ENCODE measurements around the gene IDI2. TPM values are rescaled to one million over a fixed set of nuclear protein-coding genes. Genes with fewer than 3 reads are reported as not detected.

The IDI2 gene
- polyA plus RNA-seq, 3 donors: not detected

- peaks cover 65% of the 10 kb centered on the region for H4K20me1 ChIP-seq (ENCODE audit: insufficient read depth, low read length)
- H3K79me2 ChIP-seq (ENCODE audit: insufficient read depth, low read length): peaks cover 83% of the 10 kb centered on the region
- Mint-ChIP-seq H3K4me1 (peaks cover 52% of the 10 kb centered on the region), H3K4me3 (peak overlapping the region in 1 of 2 donors; percentile 34), H3K9me3 (no peaks in the 10 kb centered on the region), H3K27ac (peak overlapping the region; percentile 7 to 98 (median 66)), H3K36me3 (peaks cover 27 to 28% of the 10 kb centered on the region in 2 donors), H3K27me3 (ENCODE audit: low read depth in 3 of 3) (no peaks in the 10 kb centered on the region)
- H3K36me3 ChIP-seq (replicated peaks in 1 of 2; ENCODE audit: control insufficient read depth in 1 of 2, insufficient read depth in 2 of 2, low read length in 2 of 2): peaks cover 10 to 43% of the 10 kb centered on the region in 2 donors
- peak overlapping the region in 1 of 3 experiments; percentile 87 for H3K4me3 ChIP-seq (replicated peaks in 1 of 3; ENCODE audit: low read depth in 2 of 3, low read length in 3 of 3)
- intact Hi-C loops (cut with micrococcal nuclease): loop anchor here in 1 of 2 donors (5.0 kb wide), 1 partner anchor 63 kb away; the partner anchor contains the start of gene GTPBP4
- no peak overlapping the region for H3K9ac ChIP-seq (ENCODE audit: insufficient read depth, low read length, poor library complexity, severe bottlenecking)
- H3K27ac ChIP-seq (ENCODE audit: low read depth in 1 of 2, low read length in 2 of 2): peak overlapping the region in 1 of 2 donors; percentile 62
- peak in 1 of 3 donors; percentile 29 for DNase-seq
- no peak for TF ChIP-seq CTCF (IDR thresholded peaks at IDR 0.05)
- peaks cover 37 to 62% of the 10 kb centered on the region in 2 donors for H3K4me1 ChIP-seq (ENCODE audit: control insufficient read depth in 1 of 2, insufficient read depth in 2 of 2, low read length in 2 of 2)
- no peak overlapping the region for H2AFZ ChIP-seq (ENCODE audit: insufficient read depth, low read depth, low read length, poor library complexity, severe bottlenecking)
- no peaks in the 10 kb centered on the region for H3K9me3 ChIP-seq (replicated peaks in 1 of 2; ENCODE audit: control insufficient read depth in 1 of 2, insufficient read depth in 1 of 2, low read length in 2 of 2)
- no peaks in the 10 kb centered on the region for H3K27me3 ChIP-seq (ENCODE audit: control insufficient read depth in 2 of 2, insufficient read depth in 2 of 2, low read length in 2 of 2)
- 85% methylated on average over 3 of the region's 4 CpGs for WGBS (ENCODE audit: insufficient coverage)
- no peak overlapping the region for H3K4me2 ChIP-seq (replicated peaks; ENCODE audit: extremely low read depth, low read length, poor library complexity, severe bottlenecking)
These were observed 24.9 kb upstream of the IDI2 start for GRCh38 chr10:1050554-1050953.

GRCh38 chr10:1050145-1050544 is 24.5 kb upstream of the IDI2 start:
- no peaks in the 10 kb centered on the region for H3K27me3 Mint-ChIP-seq (ENCODE audit: low read depth in 3 of 3)
- no peaks in the 10 kb centered on the region for H3K9me3 Mint-ChIP-seq
- Histone ChIP-seq H3K4me2 (replicated peaks; ENCODE audit: extremely low read depth, low read length, poor library complexity, severe bottlenecking) (peak overlapping the region; percentile 87), H3K9me3 (replicated peaks in 1 of 2; ENCODE audit: control insufficient read depth in 1 of 2, insufficient read depth in 1 of 2, low read length in 2 of 2) (no peaks in the 10 kb centered on the region), H2AFZ (ENCODE audit: insufficient read depth, low read depth, low read length, poor library complexity, severe bottlenecking) (peak overlapping the region; percentile 51), H3K9ac (ENCODE audit: insufficient read depth, low read length, poor library complexity, severe bottlenecking) (peak overlapping the region; percentile 94), H3K79me2 (ENCODE audit: insufficient read depth, low read length) (peaks cover 85% of the 10 kb centered on the region), H3K27me3 (ENCODE audit: control insufficient read depth in 2 of 2, insufficient read depth in 2 of 2, low read length in 2 of 2) (no peaks in the 10 kb centered on the region), H3K4me1 (ENCODE audit: control insufficient read depth in 1 of 2, insufficient read depth in 2 of 2, low read length in 2 of 2) (peaks cover 34 to 62% of the 10 kb centered on the region in 2 donors), H3K36me3 (replicated peaks in 1 of 2; ENCODE audit: control insufficient read depth in 1 of 2, insufficient read depth in 2 of 2, low read length in 2 of 2) (peaks cover 10 to 43% of the 10 kb centered on the region in 2 donors), H4K20me1 (ENCODE audit: insufficient read depth, low read length) (peaks cover 62% of the 10 kb centered on the region), H3K27ac (ENCODE audit: low read depth in 1 of 2, low read length in 2 of 2) (peak overlapping the region; percentile 98 to 100), H3K4me3 (replicated peaks in 1 of 3; ENCODE audit: low read depth in 2 of 3, low read length in 3 of 3) (peak overlapping the region; percentile 77 to 94 (median 87))
- WGBS (ENCODE audit: insufficient coverage): 67% methylated on average over 1 of the region's 5 CpGs
- no peak for DNase-seq
- peaks cover 53% of the 10 kb centered on the region for H3K4me1 Mint-ChIP-seq
- peaks cover 27 to 33% of the 10 kb centered on the region in 2 donors for H3K36me3 Mint-ChIP-seq
- no peak for TF ChIP-seq CTCF (IDR thresholded peaks at IDR 0.05)
- peak overlapping the region; percentile 98 to 100 (median 99) for H3K27ac Mint-ChIP-seq
- intact Hi-C loops (cut with micrococcal nuclease): loop anchor here in 1 of 2 donors (5.0 kb wide), 1 partner anchor 63 kb away; the partner anchor contains the start of gene GTPBP4
- peak overlapping the region; percentile 91 to 94 for H3K4me3 Mint-ChIP-seq

Measured in CD14-positive monocyte (primary cell).